H1 (cell line): ENCODE measurements around the gene PECR. TPM values are rescaled to one million over a fixed set of nuclear protein-coding genes. Genes with fewer than 3 reads are reported as not detected.

ENCODE experiments used
- KDM1A ChIP-seq: fragments of 200-600, 300-600 bp; sonication (generic); IDR thresholded peaks from 2 replicates; pipeline ENCODE4 v1.7.1; 2016; ENCODE audit warnings: mild to moderate bottlenecking, low read length, borderline replicate concordance
- POU5F1 ChIP-seq: IDR thresholded peaks from 2 replicates; pipeline ENCODE4 v1.6.1; 2011; ENCODE audit warnings: low read depth, mild to moderate bottlenecking, low read length, moderate library complexity
- polyA plus RNA-seq, 7 experiments: library from polyadenylated mRNA; depleted of rRNA in 3 of 7; stranded (reverse) in 5 of 7; unstranded in 2 of 7; fragments of >200 nt in 5 of 7; fragments of 200-250 nt in 2 of 7; gene quantifications; 1 replicate in 5 of 7; 2 replicates in 1 of 7; 4 replicates in 1 of 7; pipeline versions ENCODE4 v1.2.1 to v1.2.3, GENCODE V29; 2011 to 2013; ENCODE audit warnings: missing spikeins in 2 of 7, mixed read lengths in 2 of 7
- total RNA-seq: library from RNA; stranded (reverse); fragmentation: NEBNext Ultra II Directional; extraction: Animal tissue kit (Norgen Biotek cat#: 25700); gene quantifications from 2 replicates; pipeline ENCODE4 v1.2.1, GENCODE V29; 2021
- TF ChIP-seq, protein P1 (sequence below), 3 experiments: IDR thresholded peaks; 1 replicate in 2 of 3; 2 replicates in 1 of 3; pipeline versions ENCODE4 v1.5.1 to v1.6.1; 2011; ENCODE audit warnings: low read length in 3 of 3, mild to moderate bottlenecking in 3 of 3, inconsistent platforms in 2 of 3, low read depth in 1 of 3, moderate library complexity in 1 of 3; ENCODE audit not compliant: insufficient read depth in 1 of 3; ENCODE audit errors: control extremely low read depth in 1 of 3

PECR gene
- total and polyA plus RNA-seq, 2 of the 8 experiments (the other 6 are each of a cell fraction or from before 2014, with no cell fraction given): 15.9 to 19.2 TPM

DNA sequence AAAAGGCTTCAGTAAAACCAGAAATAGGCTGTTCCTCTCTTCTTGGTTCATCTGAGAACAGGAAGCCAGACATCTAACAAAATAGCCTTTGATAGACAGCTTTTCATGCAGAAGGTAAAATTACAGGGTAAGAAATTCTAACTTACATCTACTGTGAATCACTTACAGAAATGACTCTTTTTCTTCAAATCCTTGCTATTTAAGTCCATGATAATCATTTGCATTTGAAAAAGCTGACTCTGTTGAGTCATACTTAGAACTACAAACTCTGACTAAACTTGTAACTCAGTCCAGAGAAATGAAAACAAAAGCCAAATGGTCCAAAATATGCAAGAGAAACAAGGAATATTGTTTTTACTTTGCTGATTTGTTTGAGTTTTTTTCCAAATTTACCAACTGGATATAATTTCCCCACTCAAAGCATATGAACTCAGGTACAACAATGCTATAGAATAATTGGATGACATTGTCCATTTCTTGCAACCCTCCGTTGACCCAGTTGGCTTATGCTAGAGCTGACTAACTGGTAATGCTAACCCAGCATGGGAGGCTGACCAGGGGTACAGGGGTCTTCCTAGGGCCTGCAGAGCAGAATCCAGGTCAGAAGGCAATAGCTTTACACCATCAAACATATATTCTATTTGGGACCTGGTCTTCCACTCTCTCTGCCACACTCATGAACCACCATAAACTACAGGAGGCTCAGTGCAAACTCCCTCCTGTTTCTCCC, 49.5 kb downstream of the PECR start (continued):
- TF ChIP-seq KDM1A: no peak
- TF ChIP-seq, protein P1, sequence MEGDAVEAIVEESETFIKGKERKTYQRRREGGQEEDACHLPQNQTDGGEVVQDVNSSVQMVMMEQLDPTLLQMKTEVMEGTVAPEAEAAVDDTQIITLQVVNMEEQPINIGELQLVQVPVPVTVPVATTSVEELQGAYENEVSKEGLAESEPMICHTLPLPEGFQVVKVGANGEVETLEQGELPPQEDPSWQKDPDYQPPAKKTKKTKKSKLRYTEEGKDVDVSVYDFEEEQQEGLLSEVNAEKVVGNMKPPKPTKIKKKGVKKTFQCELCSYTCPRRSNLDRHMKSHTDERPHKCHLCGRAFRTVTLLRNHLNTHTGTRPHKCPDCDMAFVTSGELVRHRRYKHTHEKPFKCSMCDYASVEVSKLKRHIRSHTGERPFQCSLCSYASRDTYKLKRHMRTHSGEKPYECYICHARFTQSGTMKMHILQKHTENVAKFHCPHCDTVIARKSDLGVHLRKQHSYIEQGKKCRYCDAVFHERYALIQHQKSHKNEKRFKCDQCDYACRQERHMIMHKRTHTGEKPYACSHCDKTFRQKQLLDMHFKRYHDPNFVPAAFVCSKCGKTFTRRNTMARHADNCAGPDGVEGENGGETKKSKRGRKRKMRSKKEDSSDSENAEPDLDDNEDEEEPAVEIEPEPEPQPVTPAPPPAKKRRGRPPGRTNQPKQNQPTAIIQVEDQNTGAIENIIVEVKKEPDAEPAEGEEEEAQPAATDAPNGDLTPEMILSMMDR (IDR thresholded peaks at IDR 0.05; ENCODE audit: control extremely low read depth in 1 of 3, insufficient read depth in 1 of 3, low read depth in 1 of 3, low read length in 3 of 3): no peak
- TF ChIP-seq POU5F1: no peak
